Activated CD8-positive, alpha-beta memory T cell treated with anti-CD3 and anti-CD28 coated beads for 36 hours (primary cell): ENCODE results near the gene GAS7. TPM values are rescaled to one million over a fixed set of nuclear protein-coding genes. Genes with fewer than 3 reads are reported as not detected.

Experiments
- CTCF ChIA-PET: fragments of 350-600 bp; sonication (Branson Sonifier 250); formaldehyde crosslinking; loops from one replicate; lab custom pipeline; 2021; ENCODE audit warnings: antibody characterized with exemption; lab: Charles Lee
- POLR2A ChIA-PET: fragments of 350-600 bp; sonication (Branson Sonifier 250); formaldehyde crosslinking; loops from one replicate; lab custom pipeline; 2021; ENCODE audit warnings: antibody characterized with exemption; lab: Charles Lee
- total RNA-seq, 2 experiments: library from RNA; stranded (reverse); gene quantifications; one replicate each; pipeline ENCODE4 v1.2.3, GENCODE V29; 2021

Gene GAS7
- total RNA-seq, 2 experiments from 2014 or later: 1.3 to 1.5 TPM

DNA sequence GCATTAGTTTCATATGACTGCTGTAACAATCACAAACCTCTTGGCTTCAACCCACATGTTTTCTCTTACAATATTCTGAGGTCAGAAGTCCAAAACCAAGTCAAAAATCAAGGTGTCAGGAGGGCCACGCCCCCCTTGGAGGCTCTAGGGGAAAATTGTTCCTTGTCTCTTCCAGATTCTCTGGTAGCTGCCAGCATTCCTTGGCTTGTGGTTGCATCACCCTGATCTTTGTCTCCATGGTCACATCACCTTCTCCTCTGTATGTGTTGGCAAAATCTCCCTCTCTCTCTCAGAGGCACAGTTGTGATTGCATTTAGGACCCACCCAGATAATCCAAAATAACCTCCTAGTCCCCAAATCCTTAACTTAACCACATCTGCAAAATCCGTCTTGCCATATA, 105.8 kb downstream of the GAS7 start:
- CTCF ChIA-PET: no interaction called here
- POLR2A ChIA-PET: no interaction called here

DNA sequence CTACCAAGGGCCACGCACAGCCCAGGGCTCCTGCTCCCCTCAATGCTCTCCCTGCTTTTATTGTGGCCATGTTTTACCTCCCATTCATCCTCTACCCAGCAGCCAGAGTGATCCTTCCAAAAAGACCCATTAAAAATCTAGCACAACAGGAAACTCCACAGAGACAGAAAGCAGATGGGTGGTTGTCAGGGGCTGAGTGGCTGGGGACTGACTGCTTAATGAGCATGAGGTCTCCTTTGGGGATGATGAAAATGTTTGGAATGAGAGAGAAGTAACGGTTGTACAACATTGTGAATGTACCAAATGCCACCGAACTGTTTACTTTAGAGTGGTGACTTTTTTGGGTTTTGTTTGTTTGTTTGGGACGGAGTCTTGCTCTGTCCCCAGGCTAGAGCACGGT, 107.4 kb downstream of the GAS7 start:
- ChIA-PET POLR2A (no interaction called here), CTCF (no interaction called here)

DNA sequence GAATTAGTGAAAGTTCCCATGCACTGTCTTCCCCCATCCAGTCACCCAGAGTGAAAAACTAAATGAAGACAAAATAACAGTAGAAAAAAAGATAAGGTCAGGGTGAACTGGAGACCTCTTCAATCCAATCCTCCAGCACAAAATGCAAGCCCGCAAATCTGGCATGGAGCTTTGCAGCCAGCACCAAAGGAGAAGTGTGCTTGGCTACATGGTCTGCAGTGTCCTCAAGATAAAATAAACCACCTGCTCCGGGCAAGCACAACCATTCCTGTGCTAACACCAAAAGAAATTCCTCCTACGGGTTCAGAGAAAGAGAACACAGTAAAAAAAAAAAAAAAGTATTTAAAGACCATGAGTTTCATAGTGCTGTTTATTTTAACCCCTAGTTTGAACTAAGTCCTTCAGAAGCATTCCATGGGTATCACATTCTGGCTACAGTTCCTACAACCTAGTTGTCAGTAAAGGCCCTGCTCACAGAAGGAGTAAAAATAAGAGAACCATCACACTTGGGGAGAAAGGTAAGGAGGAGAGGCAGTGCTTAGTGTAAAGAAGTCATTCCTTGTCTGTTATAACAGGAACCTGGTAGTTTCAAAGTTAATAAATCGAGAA, 109.1 kb downstream of the GAS7 start:
- ChIA-PET CTCF (no interaction called here), POLR2A (no interaction called here)

DNA sequence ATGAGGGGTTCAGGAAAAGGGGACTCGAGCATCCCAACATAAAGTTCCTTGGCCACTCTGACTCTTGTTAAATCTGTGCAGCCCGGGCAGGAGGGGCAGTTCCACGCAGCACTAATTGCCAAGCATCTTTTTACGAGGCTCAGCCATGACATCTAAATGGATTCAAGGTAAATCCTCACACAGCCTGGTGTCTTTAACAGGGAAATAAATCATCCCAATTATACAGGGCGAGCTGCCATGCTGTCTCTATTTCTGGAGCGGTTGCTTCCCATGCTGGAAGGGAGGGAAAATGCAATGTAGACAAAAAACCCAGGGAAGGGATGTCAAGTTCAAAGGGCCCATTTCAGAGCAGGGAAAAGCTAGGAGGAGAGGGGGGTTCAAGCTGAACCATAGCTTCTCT, 110.0 kb downstream of the GAS7 start:
- CTCF ChIA-PET: no interaction called here

DNA sequence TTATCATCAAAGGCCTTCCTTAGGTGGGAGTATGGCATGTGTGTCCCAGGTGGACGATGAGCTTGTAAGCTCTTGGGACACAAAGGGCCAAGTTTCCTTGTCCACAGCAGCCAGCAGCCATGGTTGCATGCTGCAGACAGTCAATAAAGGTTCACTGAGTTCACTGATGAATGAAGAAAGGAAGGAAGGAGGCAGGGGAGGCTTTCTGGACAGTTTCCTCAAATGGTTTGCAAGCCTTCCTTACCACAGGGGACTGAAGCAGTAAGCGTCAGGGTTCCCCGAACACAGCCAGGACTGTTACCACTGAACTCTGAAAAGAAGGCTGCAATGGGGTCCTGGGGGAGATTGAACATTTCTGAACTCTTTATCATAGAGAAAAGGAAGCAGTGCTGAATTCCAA, 111.1 kb downstream of the GAS7 start:
- CTCF ChIA-PET: no interaction called here
- POLR2A ChIA-PET: no interaction called here

More for the DNA sequence above, 110.0 kb downstream of the GAS7 start:
- POLR2A ChIA-PET: no interaction called here

DNA sequence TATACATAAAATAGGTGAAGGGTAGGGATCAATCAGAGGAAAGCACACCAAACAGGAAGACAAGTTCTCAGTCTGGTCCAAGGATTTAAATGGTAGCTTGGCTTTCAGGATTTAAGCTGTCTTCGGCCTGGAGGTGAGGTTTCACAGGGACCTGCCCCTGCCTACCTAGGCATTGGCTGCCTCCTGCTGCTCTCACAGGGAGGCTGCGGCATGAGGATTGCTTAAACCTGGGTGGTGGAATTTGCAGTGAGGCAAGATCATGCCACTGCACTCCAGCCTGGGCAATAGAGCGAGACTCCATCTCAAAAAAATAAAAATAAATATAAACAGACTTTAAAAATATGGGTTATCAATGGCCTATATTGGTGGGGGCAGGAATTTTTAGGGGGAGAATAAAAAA, 114.5 kb downstream of the GAS7 start:
- CTCF ChIA-PET: interaction anchor here (0.6 kb wide), 1 partner anchor 45 kb away, joined by 3 read pairs; no protein-coding TSS in a partner anchor
- POLR2A ChIA-PET: no interaction called here

DNA sequence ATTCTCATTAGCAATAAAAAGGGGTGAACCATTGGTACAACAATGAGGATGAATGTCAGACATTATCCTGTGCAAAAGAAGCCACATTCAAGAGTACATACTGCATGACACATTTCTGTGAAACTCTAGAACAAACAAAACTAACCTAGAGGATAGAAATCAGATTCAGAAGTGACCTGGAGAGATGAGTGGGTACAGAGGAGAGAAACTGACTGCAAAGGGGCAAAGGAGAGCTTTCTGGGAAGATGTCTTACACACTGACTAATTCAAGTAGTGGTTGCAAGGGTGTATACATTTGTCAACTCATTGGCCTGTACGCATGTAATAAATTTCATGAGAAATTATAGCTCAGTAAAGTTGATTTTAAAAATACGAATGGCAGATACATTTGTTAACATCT, 115.6 kb downstream of the GAS7 start:
- POLR2A ChIA-PET: no interaction called here
- CTCF ChIA-PET: no interaction called here

DNA sequence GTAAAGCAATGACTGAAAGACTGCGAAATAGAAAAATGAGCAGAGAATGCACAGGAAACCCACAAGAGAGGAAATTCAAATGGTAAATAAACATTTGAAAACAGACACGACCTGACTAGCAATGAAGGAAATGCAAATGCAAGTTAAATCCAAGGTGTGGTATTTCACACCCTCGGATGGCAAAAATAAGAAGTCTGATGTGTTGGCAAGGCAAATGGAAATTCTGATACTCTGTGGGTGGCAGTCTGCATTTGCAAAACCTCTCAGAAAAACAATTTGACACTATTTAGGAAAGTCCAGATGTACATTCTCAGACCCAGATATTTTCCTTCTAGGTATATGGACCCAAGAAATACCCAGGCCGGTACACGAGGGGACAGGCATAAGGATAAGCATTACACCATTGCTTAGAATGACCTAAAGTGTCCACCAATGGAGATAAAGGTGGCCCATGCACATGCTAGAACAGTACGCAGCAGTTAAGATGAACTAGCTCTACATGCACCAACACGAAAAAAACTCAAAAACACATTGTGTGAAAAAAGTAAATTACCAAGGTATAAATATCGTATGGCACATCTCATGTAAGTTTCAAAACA, 116.7 kb downstream of the GAS7 start:
- ChIA-PET POLR2A (no interaction called here), CTCF (no interaction called here)

DNA sequence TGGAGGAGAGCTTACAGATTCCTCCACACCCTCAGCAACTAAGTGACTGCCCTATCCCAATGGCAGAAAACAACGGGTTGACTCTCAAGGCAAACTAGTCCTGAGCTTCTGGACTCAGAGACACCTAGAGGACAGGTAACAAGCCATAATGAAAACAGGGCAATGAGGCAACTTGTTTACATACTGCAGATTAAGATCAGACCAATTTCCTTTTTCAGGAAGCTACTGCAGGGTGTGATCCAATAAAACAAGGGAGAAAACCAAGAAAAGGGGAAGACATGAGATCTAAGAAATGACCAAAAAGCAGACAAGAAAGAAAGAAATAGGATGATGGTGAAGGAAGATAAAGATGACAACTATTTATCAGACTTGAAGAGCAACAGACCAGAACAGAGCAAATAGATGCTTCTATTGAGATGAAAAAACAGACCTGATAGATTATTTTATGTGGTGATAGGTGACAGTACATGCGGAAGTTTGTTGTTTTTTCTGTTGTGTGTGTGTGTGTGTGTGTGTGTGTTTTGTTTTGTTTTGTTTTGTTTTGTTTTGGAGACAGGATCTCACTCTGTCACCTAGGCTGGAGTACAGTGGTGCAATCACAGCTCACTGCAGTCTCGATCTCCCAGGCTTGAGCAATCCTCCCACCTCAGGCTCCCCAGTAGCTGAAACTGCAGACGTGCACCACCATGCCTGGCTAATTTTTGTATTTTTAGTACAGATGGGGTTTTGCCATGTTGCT, 120.7 kb downstream of the GAS7 start:
- CTCF ChIA-PET: no interaction called here
- POLR2A ChIA-PET: no interaction called here

DNA sequence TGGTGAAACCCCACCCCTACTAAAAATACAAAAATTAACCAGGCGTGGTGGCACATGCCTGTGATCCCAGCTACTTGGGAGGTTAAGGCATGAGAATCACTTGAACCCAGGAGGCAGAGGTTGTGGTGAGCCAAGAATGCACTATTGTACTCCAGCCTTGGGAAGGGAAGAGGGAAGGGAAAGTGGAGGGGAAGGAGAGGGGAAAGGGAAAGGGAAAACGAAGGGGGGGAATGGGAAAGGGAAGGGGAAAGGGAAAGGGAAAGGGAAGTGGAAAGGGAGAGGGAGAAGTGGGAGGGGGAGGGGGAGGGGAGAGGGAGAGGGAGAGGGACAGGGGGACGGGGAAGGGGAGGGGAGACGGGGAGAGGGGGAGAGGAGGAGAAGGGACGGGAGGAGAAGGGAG, 122.5 kb downstream of the GAS7 start:
- ChIA-PET CTCF (no interaction called here), POLR2A (no interaction called here)

DNA sequence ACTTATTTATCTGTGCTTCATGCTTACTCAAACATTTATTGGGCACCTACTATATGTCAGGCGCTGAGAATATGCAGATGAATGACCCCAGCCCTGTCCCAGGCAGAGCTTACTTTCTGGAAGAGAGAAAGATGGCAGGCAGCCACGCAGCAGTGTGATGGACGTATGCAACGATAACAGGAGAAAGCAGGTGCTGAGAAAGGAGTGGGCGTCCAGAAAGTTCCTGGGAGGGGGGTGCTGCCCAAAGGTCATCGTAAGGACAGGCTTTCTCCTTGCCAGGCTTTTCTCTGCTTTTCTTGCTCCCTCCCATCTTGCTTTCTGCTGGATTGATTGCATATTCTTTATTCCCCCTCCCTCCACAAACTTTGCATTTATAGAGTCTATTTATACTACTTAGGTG, 124.5 kb downstream of the GAS7 start:
- ChIA-PET POLR2A (no interaction called here), CTCF (no interaction called here)

DNA sequence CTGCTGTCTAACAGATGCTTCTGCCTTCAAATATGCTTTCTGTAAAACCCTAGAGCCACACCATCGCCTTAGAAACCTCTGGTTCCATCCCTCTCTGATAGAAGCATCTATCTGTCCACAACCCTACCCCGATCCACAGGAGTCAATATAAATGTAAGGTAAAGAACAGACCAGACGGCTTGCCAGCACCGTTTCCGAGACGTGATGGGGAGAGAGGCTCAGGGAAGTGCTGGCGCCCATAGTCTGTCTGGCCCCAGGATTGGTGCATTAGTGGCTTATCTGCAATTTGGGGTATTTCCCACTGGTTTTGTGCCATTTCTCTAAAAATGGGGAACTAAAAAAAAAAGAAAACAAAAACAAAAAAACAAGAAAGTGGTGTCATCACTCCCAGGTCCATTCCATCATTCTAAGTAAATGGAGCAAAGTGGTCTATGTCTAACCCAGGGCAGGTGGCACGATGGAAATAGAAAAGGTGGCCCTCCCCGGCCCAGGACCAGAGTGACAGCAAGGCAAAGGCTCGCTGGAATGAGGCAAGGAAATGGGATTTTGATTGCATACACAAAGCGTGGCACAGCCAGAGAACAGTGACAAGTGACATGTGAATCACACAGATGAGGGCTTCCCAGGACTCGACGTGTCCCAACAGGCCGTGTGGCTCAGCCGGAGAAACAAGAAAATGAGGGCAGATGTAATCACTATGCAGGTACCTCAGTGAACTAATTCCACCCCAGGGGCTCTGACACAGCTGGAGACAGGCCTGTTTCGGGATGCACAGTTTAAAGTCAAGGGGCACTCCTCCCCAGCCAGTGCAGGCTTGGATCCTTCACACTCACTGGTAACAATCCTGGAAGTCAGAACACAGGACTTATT, 125.6 kb downstream of the GAS7 start:
- POLR2A ChIA-PET: no interaction called here

DNA sequence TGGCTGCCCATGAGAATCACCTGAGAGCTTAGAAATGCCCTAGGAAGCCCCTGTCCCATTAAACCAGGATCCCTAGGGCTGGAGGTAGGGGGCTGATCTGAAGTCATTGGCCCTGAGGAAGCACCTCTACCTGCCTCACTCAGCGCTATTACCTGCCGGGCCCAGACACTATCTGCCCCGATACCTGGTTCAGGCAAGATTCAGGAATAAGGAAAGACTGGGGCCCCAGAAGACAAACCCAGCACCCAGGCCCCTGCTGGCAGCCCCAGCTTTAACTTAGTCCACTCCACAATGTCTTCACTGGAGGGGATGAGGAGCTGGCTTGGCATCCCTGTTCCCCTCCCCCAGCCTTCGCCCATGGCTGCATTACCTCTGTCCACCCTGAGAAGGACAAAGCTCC, 126.3 kb downstream of the GAS7 start:
- POLR2A ChIA-PET: no interaction called here

More for the DNA sequence above, 125.6 kb downstream of the GAS7 start:
- CTCF ChIA-PET: no interaction called here

DNA sequence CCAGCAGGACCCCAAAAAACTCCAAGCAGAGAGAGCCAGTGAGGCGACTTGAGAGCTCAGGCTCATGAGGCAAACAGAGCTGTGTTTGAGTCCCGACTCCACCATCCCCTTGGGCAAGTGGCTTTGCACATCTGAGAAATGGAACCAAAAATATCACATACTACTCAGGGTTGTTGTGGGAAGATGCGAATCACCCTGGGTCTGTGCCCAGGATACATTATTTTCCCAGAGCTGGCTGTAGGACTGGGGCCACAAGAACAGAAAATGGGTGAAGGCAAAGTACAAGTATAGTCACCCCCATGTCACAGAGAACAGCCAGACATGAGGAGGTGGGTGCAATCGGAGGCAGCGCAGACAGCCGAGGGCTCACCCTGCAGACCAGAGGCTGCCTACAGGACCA, 127.3 kb downstream of the GAS7 start:
- CTCF ChIA-PET: no interaction called here
- POLR2A ChIA-PET: no interaction called here

More for the DNA sequence above, 126.3 kb downstream of the GAS7 start:
- CTCF ChIA-PET: interaction anchor here (0.6 kb wide), 1 partner anchor 50 kb away, joined by 3 read pairs; no protein-coding TSS in a partner anchor

DNA sequence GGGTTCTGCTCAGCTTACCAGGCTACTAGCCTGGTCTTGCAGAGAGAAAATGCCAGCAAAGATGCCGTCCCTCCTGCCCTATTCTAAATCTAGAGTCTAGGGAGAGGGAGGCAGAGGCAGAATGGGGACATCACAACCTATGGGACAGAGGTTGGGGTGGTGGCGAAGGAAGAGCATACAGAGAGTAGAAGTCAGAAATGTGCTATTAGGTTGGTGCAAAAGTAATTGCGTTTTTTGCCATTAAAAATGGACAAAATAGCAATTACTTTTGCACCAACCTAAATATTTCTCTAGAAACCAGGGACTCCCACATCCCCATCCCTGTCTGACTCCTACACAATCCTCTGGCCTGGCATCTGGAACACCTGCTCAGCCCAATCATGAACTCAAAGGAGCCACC, 127.7 kb downstream of the GAS7 start:
- ChIA-PET POLR2A (no interaction called here), CTCF (no interaction called here)

DNA sequence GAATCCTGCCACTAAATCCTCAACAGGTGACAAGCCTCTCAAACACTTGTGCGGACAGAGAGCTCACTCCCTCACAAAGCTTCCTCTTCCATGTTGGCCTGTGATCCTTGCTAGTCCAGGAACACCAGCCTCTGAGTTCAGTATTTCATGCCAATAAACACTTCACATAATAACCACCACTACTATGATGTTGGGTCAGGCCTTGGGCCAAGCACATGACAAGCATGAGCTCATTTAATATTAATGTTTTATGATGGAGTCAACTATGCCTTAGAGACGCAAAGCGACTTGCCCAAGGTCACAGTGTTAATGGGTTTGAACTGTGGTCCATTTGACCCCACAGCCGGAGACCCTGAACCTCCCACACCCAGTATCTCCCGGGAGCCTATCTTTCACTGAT, 129.1 kb downstream of the GAS7 start:
- ChIA-PET CTCF (interaction anchor here (1.1 kb wide), 1 partner anchor 10 kb away, joined by 3 read pairs; no protein-coding TSS in a partner anchor), POLR2A (no interaction called here)

DNA sequence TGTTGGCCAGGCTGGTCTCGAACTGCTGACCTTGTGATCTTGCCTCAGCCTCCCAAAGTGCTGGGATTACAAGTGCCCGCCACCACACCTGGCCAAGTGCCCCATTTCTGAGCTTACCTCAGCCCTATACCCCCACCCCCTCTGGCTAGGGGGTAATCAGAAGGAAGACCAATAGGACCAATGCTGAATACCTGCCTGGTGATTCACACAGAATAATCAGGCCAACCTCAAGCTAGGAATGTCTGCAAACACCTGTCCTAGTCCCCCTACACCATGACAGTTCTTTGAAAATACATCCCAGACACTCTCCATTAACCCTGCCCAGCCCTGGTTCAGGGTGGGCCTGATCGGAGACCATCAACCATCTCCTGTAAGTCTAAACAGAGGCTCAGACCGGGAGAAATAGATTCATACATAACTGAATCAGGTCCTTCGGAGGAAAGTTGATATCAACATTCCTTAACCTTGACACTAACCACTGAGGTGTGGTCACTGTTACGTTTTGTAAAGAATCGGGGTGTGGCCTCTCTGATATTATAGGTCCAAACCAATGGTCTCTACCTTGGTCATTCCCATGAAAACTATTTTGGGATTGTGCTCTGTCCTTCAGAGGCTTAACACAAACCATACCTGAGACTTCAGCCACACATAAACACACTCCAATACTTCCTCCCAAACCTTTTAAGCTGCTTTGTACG, 130.8 kb downstream of the GAS7 start:
- POLR2A ChIA-PET: no interaction called here
- CTCF ChIA-PET: no interaction called here

DNA sequence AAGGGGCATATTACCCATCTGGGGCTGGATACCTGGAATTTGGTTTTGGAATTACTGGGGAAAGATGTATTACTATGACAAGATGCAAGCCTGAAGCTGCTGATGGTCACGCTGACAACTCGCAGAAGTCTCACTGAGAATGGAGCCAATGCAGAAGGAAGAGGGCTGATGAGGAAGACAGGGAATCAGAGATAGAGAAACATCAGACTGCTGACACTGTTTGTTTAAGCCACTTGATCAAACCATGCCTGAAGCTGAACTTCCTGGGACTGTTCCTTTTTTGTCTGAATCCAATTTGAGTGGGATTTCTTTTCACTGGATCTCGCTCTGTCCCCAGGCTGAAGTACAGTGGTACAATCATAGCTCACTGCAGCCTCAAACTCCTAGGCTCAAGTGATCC, 133.9 kb downstream of the GAS7 start:
- POLR2A ChIA-PET: no interaction called here
- CTCF ChIA-PET: no interaction called here

DNA sequence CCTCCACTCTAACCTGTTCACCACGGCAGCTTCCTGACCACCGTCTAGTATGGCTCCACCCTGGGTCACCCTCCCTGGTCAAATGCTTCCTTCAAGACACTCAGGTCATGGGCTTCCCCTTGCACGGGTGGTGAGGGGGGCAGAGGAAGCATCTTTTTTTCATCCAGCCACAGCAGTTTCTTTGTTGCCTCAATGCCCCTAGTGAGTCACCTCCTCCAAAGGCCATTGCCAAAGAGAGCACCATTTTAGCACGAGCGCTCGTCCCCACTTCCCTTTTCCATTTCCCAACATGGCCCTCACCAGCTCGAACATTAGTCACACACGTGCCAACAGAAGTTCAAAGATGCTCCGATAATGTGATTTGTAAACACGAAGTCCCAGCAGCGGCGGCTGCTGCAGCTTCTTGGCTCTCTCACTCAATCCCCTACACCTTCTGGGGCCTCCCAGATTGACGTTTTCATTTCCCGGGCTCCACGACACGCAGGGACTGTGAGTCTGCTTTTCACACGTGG, 134.6 kb downstream of the GAS7 start:
- POLR2A ChIA-PET: no interaction called here
- CTCF ChIA-PET: no interaction called here
